ENCODE results near the gene OR2V1. TPM values are rescaled to one million over a fixed set of nuclear protein-coding genes. Genes with fewer than 3 reads are reported as not detected.

Gene OR2V1
- total RNA-seq, 1 donor from 2014 or later, result not detected

DNA sequence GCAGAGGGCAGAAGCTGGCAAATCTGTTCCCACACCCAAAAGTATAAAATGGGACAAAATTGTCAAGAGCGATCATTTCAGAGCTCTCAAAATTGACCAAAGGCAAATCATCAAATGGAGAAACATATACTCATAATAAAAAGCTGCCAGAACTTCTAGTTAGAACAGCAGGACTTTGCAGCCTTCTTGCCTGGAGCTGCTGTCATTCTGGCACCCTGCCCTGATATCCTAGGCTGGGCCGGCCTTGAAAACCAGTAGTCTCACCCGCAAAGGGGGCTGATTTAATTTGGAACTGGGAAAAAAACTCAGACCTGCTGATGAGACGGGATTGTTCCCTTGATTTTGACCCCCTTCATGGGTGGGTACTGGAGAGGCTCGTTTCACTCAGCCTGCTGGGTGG, 18.5 kb downstream of the OR2V1 start:
- TF ChIP-seq, protein P1, sequence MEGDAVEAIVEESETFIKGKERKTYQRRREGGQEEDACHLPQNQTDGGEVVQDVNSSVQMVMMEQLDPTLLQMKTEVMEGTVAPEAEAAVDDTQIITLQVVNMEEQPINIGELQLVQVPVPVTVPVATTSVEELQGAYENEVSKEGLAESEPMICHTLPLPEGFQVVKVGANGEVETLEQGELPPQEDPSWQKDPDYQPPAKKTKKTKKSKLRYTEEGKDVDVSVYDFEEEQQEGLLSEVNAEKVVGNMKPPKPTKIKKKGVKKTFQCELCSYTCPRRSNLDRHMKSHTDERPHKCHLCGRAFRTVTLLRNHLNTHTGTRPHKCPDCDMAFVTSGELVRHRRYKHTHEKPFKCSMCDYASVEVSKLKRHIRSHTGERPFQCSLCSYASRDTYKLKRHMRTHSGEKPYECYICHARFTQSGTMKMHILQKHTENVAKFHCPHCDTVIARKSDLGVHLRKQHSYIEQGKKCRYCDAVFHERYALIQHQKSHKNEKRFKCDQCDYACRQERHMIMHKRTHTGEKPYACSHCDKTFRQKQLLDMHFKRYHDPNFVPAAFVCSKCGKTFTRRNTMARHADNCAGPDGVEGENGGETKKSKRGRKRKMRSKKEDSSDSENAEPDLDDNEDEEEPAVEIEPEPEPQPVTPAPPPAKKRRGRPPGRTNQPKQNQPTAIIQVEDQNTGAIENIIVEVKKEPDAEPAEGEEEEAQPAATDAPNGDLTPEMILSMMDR (IDR thresholded peaks at IDR 0.05), result no peak
- Mint-ChIP-seq H3K4me3 (ENCODE audit: unreplicated experiment) (no peak overlapping the region), H3K27me3 (ENCODE audit: unreplicated experiment) (peaks cover 64% of the 10 kb centered on the region), H3K36me3 (ENCODE audit: unreplicated experiment) (no peaks in the 10 kb centered on the region), H3K27ac (ENCODE audit: unreplicated experiment) (no peak overlapping the region), H3K9me3 (ENCODE audit: unreplicated experiment) (no peaks in the 10 kb centered on the region), H3K4me1 (ENCODE audit: unreplicated experiment) (no peaks in the 10 kb centered on the region)
- peak; percentile 59 for DNase-seq (ENCODE audit: extremely low spot score, unreplicated experiment)

DNA sequence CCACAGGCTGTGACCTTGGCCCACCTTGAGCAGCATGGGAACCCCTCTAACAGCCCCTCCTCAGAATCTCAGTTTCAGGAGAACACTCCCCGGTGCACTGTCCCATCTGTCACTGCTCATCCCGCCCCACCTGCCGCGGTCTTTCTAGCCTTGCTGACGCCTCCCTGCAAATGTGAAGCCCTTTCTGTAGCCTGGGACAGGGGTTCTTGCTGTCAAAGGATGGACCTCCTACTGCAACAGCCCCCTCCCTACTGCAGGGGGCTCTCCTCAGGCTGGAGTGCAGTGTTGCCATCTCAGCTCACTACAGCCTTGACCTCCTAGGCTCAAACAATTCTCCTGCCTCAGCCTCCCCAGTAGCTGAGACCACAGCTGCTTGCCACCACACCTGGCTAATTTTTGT, 20.0 kb downstream of the OR2V1 start:
- Mint-ChIP-seq H3K27me3 (ENCODE audit: unreplicated experiment) (peaks cover 61% of the 10 kb centered on the region), H3K9me3 (ENCODE audit: unreplicated experiment) (no peaks in the 10 kb centered on the region), H3K4me3 (ENCODE audit: unreplicated experiment) (no peak overlapping the region), H3K4me1 (ENCODE audit: unreplicated experiment) (no peaks in the 10 kb centered on the region), H3K36me3 (ENCODE audit: unreplicated experiment) (no peaks in the 10 kb centered on the region), H3K27ac (ENCODE audit: unreplicated experiment) (no peak overlapping the region)
- no peak for DNase-seq (ENCODE audit: extremely low spot score, unreplicated experiment)
- TF ChIP-seq, protein P1 (IDR thresholded peaks at IDR 0.05), result no peak

DNA sequence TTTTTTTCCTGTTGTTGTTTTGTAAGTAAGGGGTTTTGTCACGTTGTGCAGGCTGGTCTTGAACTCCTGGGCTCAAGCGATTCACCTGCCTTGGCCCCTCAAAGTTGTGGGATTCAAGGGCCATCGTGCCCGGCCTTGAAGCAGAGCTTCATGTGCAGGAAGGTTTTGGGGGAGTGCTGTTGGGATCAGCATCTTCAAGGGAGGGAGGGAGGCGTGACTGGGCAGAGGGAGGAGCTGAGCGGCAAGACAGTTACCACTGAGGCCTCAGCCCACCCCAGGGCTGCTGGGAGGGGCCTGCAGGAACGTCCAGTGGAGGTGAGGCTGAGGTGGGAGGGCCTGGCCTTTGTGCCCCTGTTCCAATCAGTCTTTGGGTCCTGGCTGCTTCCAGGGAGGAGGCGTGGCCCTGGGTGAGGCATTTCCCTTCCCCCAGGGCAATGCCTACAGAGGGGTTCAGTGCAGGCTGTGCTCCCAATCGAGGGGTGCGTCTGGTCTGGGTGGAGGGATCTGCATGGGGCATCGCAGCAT, 21.4 kb downstream of the OR2V1 start:
- no peaks in the 10 kb centered on the region for H3K36me3 Mint-ChIP-seq (ENCODE audit: unreplicated experiment)
- no peaks in the 10 kb centered on the region for H3K4me1 Mint-ChIP-seq (ENCODE audit: unreplicated experiment)
- no peaks in the 10 kb centered on the region for H3K9me3 Mint-ChIP-seq (ENCODE audit: unreplicated experiment)
- no peak overlapping the region for H3K27ac Mint-ChIP-seq (ENCODE audit: unreplicated experiment)
- H3K4me3 Mint-ChIP-seq (ENCODE audit: unreplicated experiment), result no peak overlapping the region
- H3K27me3 Mint-ChIP-seq (ENCODE audit: unreplicated experiment), result peaks cover 57% of the 10 kb centered on the region
- DNase-seq (ENCODE audit: extremely low spot score, unreplicated experiment), result no peak
- TF ChIP-seq, protein P1 (IDR thresholded peaks at IDR 0.05), result no peak

DNA sequence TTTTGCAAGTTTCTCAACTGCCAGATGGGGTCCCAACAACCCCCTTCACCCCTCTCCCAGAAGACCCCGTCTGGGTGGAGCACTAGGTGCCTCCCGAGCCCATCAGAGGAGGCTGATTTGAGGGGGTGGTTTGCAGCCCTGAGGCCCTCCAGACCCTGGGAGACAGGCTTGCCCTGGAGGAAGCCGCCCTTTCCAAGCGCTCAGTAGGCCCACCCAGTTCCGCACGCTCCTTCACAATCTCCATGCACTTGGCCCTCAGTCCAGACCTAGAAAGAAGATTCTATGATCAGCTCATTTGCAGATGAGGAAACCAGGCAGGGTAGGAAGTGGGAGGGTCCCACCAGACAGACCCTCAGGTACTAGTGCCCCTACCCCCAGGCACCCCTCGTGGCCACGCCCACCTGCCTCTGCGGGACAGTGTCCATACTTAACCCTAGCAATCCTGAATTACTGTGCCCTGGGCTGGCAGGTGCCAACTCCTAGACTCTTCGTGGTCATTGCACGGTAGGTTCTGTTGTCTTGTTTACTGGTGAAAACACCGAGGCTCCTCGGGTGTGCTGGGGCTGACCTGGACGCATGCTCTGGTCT, 22.3 kb downstream of the OR2V1 start:
- Mint-ChIP-seq H3K27me3 (ENCODE audit: unreplicated experiment) (peaks cover 56% of the 10 kb centered on the region), H3K9me3 (ENCODE audit: unreplicated experiment) (no peaks in the 10 kb centered on the region), H3K4me3 (ENCODE audit: unreplicated experiment) (no peak overlapping the region), H3K27ac (ENCODE audit: unreplicated experiment) (no peak overlapping the region), H3K4me1 (ENCODE audit: unreplicated experiment) (peaks cover 4% of the 10 kb centered on the region), H3K36me3 (ENCODE audit: unreplicated experiment) (no peaks in the 10 kb centered on the region)
- TF ChIP-seq, protein P1 (IDR thresholded peaks at IDR 0.05), result no peak
- peak; percentile 70 for DNase-seq (ENCODE audit: extremely low spot score, unreplicated experiment)

DNA sequence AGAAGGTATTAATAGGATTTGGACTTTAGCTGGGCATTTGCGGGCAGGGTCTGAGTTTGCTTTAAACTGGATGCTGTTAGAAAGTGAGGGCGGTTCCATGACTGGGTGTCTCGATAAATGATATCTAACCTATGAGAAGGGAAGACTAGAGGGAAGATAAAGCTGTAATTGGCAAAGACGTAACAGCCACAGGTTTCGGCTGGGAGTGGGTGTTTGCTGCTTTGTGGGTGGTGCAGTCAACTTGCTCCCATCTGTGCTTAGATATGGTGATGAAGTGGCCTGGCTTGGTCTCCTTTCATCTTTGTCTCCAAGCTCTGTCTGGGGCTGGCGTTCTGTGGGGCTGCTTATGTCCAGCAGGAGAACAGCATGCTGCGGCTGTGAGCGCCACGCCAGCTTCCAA, 23.3 kb downstream of the OR2V1 start:
- Mint-ChIP-seq H3K4me3 (ENCODE audit: unreplicated experiment) (no peak overlapping the region), H3K27ac (ENCODE audit: unreplicated experiment) (no peak overlapping the region), H3K4me1 (ENCODE audit: unreplicated experiment) (peaks cover 4% of the 10 kb centered on the region), H3K36me3 (ENCODE audit: unreplicated experiment) (no peaks in the 10 kb centered on the region), H3K9me3 (ENCODE audit: unreplicated experiment) (no peaks in the 10 kb centered on the region), H3K27me3 (ENCODE audit: unreplicated experiment) (peaks cover 60% of the 10 kb centered on the region)
- TF ChIP-seq, protein P1 (IDR thresholded peaks at IDR 0.05), result no peak
- DNase-seq (ENCODE audit: extremely low spot score, unreplicated experiment), result no peak

Data from osteocyte (in vitro differentiated cells).